ENCODE results near the gene TRHDE.

GRCh38 chr12:72471806-72472205, 199.6 kb downstream of the TRHDE start:
- TF ChIP-seq CTCF (conservative IDR thresholded peaks at IDR 0.05 in 1 of 2, IDR thresholded peaks at IDR 0.05 in 1 of 2; ENCODE audit: low read depth in 1 of 2, low read length in 2 of 2) = no peak
- TF ChIP-seq EZH2 (IDR thresholded peaks at IDR 0.05; ENCODE audit: low read length, missing control alignments) = no peak

Data from fibroblast of lung (primary cell).